ACC112 (cell line): ENCODE data around the gene BPIFA2.

ENCODE experiments used
- H2AFZ ChIP-seq: fragments of 200-600 bp; sonication (generic); one replicate; pipeline ENCODE4 v1.6.0; 2017; ENCODE audit warnings: antibody characterized with exemption, low read length; ENCODE audit not compliant: unreplicated experiment
- H3K27ac ChIP-seq: fragments of 200-600 bp; sonication (generic); 2 replicates; pipeline ENCODE4 v1.5.1; 2014; ENCODE audit warnings: low read depth, mild to moderate bottlenecking, antibody characterized with exemption, low read length, moderate library complexity
- H3K27me3 ChIP-seq: fragments of 200-600 bp; sonication (generic); 2 replicates; pipeline ENCODE4 v1.6.1; 2014; ENCODE audit warnings: mild to moderate bottlenecking, antibody characterized with exemption, low read length, moderate library complexity, mixed read lengths; ENCODE audit not compliant: insufficient read depth
- H3K36me3 ChIP-seq: fragments of 200-600 bp; sonication (generic); 2 replicates; pipeline ENCODE4 v1.6.1; 2016; ENCODE audit warnings: mild to moderate bottlenecking, antibody characterized with exemption, low read length, moderate library complexity, mixed read lengths; ENCODE audit not compliant: insufficient read depth
- H3K4me1 ChIP-seq: fragments of 200-600 bp; sonication (generic); one replicate; pipeline ENCODE4 v1.6.1; 2016; ENCODE audit warnings: low read length, mixed read lengths; ENCODE audit not compliant: insufficient read depth, unreplicated experiment, control insufficient read depth
- H3K4me3 ChIP-seq: fragments of 200-600 bp; sonication (generic); 2 replicates; pipeline ENCODE4 v1.5.1; 2014; ENCODE audit warnings: mild to moderate bottlenecking, low read depth, low read length
- H3K79me2 ChIP-seq: fragments of 200-600 bp; sonication (generic); one replicate; pipeline ENCODE4 v1.6.0; 2016; ENCODE audit warnings: low read length; ENCODE audit not compliant: control insufficient read depth, unreplicated experiment, insufficient read depth

The BPIFA2 gene

GRCh38 chr20:33160681-33161080 lies 7.3 kb upstream of the BPIFA2 start:
- Histone ChIP-seq H3K79me2 (no peaks in the 10 kb centered on the region), H3K4me1 (no peaks in the 10 kb centered on the region)

GRCh38 chr20:33162313-33162712 lies 5.6 kb upstream of the BPIFA2 start:
- Histone ChIP-seq H3K36me3 (no peaks in the 10 kb centered on the region), H3K79me2 (no peaks in the 10 kb centered on the region), H3K27me3 (peaks cover 51% of the 10 kb centered on the region), H3K4me3 (no peak overlapping the region), H2AFZ (no peak overlapping the region), H3K4me1 (no peaks in the 10 kb centered on the region), H3K27ac (no peak overlapping the region)

More at GRCh38 chr20:33160681-33161080, 7.3 kb upstream of the BPIFA2 start:
- Histone ChIP-seq H3K27ac (no peak overlapping the region), H3K36me3 (no peaks in the 10 kb centered on the region), H3K4me3 (no peak overlapping the region), H2AFZ (no peak overlapping the region), H3K27me3 (peaks cover 67% of the 10 kb centered on the region)

GRCh38 chr20:33162753-33163152 lies 5.2 kb upstream of the BPIFA2 start:
- H3K27me3 ChIP-seq, result peaks cover 46% of the 10 kb centered on the region
- no peak overlapping the region for H3K27ac ChIP-seq
- H3K36me3 ChIP-seq, result no peaks in the 10 kb centered on the region
- H3K79me2 ChIP-seq, result no peaks in the 10 kb centered on the region
- no peaks in the 10 kb centered on the region for H3K4me1 ChIP-seq
- no peak overlapping the region for H3K4me3 ChIP-seq
- no peak overlapping the region for H2AFZ ChIP-seq

- Histone ChIP-seq H3K27me3 (peaks cover 33% of the 10 kb centered on the region), H3K4me1 (no peaks in the 10 kb centered on the region), H3K27ac (no peak overlapping the region), H2AFZ (no peak overlapping the region), H3K4me3 (no peak overlapping the region), H3K36me3 (no peaks in the 10 kb centered on the region), H3K79me2 (no peaks in the 10 kb centered on the region)
These were observed 3.9 kb upstream of the BPIFA2 start for GRCh38 chr20:33163856-33164762.

GRCh38 chr20:33164763-33165095 lies 3.2 kb upstream of the BPIFA2 start:
- H3K79me2 ChIP-seq, result no peaks in the 10 kb centered on the region
- H3K27me3 ChIP-seq, result peaks cover 29% of the 10 kb centered on the region
- H3K27ac ChIP-seq, result no peak overlapping the region
- no peaks in the 10 kb centered on the region for H3K36me3 ChIP-seq
- H3K4me3 ChIP-seq, result no peak overlapping the region
- H2AFZ ChIP-seq, result no peak overlapping the region
- H3K4me1 ChIP-seq, result no peaks in the 10 kb centered on the region

- Histone ChIP-seq H3K79me2 (no peaks in the 10 kb centered on the region), H3K27me3 (peaks cover 25% of the 10 kb centered on the region), H3K4me3 (no peak overlapping the region), H3K4me1 (no peaks in the 10 kb centered on the region), H3K27ac (no peak overlapping the region), H3K36me3 (no peaks in the 10 kb centered on the region), H2AFZ (no peak overlapping the region)
These were observed 2.4 kb upstream of the BPIFA2 start for GRCh38 chr20:33165416-33166055.

GRCh38 chr20:33166533-33167113 lies 1.3 kb upstream of the BPIFA2 start:
- no peak overlapping the region for H2AFZ ChIP-seq
- peaks cover 14% of the 10 kb centered on the region for H3K27me3 ChIP-seq
- H3K4me1 ChIP-seq, result no peaks in the 10 kb centered on the region
- no peak overlapping the region for H3K27ac ChIP-seq
- no peaks in the 10 kb centered on the region for H3K36me3 ChIP-seq
- H3K4me3 ChIP-seq, result no peak overlapping the region
- no peaks in the 10 kb centered on the region for H3K79me2 ChIP-seq

GRCh38 chr20:33169176-33169794 lies 1.3 kb downstream of the BPIFA2 start:
- no peaks in the 10 kb centered on the region for H3K4me1 ChIP-seq

GRCh38 chr20:33172781-33173180 lies 4.8 kb downstream of the BPIFA2 start:
- no peaks in the 10 kb centered on the region for H3K36me3 ChIP-seq
- H3K79me2 ChIP-seq, result no peaks in the 10 kb centered on the region
- no peak overlapping the region for H2AFZ ChIP-seq
- no peak overlapping the region for H3K27ac ChIP-seq
- peaks cover 13% of the 10 kb centered on the region; the same call in 1 of the 2 replicates for H3K27me3 ChIP-seq
- H3K4me1 ChIP-seq, result no peaks in the 10 kb centered on the region
- H3K4me3 ChIP-seq, result no peak overlapping the region

More at GRCh38 chr20:33169176-33169794, 1.3 kb downstream of the BPIFA2 start:
- Histone ChIP-seq H3K27ac (no peak overlapping the region), H3K4me3 (no peak overlapping the region), H3K27me3 (peaks cover 10% of the 10 kb centered on the region), H2AFZ (no peak overlapping the region), H3K79me2 (no peaks in the 10 kb centered on the region), H3K36me3 (no peaks in the 10 kb centered on the region)

- Histone ChIP-seq H3K36me3 (no peaks in the 10 kb centered on the region), H3K4me3 (no peak overlapping the region)
These were observed 7.2 kb downstream of the BPIFA2 start for GRCh38 chr20:33175123-33175522.

More at GRCh38 chr20:33175123-33175522, 7.2 kb downstream of the BPIFA2 start:
- Histone ChIP-seq H3K79me2 (no peaks in the 10 kb centered on the region), H3K27me3 (peaks cover 13% of the 10 kb centered on the region), H2AFZ (no peak overlapping the region), H3K4me1 (no peaks in the 10 kb centered on the region), H3K27ac (no peak overlapping the region)
